Keratinocyte (primary cell): Measurements from ENCODE around the gene LHX4. TPM values are rescaled to one million over a fixed set of nuclear protein-coding genes. Genes with fewer than 3 reads are reported as not detected.

Source experiments
- DNase-seq: peaks from one replicate; pipeline ENCODE4 v3.0.0-alpha.2; 2011; ENCODE audit warnings: low read depth, missing footprints, low spot score
- FAIRE-seq: peaks from 2 replicates; lab custom pipeline; 2011; peaks lifted over from hg19 to GRCh38; lab: Jason Lieb, UNC
- H2AFZ ChIP-seq: 2 replicates; pipeline ENCODE4 v1.6.0; 2012; ENCODE audit warnings: low read length, control low read depth, inconsistent platforms; ENCODE audit not compliant: control insufficient read depth
- H3K27ac ChIP-seq: 2 replicates; pipeline ENCODE4 v1.5.1; 2011; ENCODE audit warnings: low read length; ENCODE audit not compliant: control insufficient read depth, insufficient read depth
- H3K27me3 ChIP-seq: 3 replicates; pipeline ENCODE4 v1.6.0; 2011; ENCODE audit warnings: low read length; ENCODE audit not compliant: control insufficient read depth, insufficient read depth; ENCODE audit errors: extremely low read depth
- H3K36me3 ChIP-seq, 2 experiments: 2 replicates in 1 of 2; 3 replicates in 1 of 2; pipeline ENCODE4 v1.5.1; 2011; ENCODE audit warnings: low read length in 2 of 2, mild to moderate bottlenecking in 1 of 2; ENCODE audit not compliant: control insufficient read depth in 2 of 2, insufficient read depth in 2 of 2; ENCODE audit errors: extremely low read depth in 1 of 2
- H3K4me1 ChIP-seq: 3 replicates; pipeline ENCODE4 v1.5.1; 2011; ENCODE audit warnings: low read length; ENCODE audit not compliant: control insufficient read depth, insufficient read depth; ENCODE audit errors: extremely low read depth
- H3K4me2 ChIP-seq: 3 replicates; pipeline ENCODE4 v1.6.0; 2011; ENCODE audit warnings: low read depth, low read length; ENCODE audit not compliant: control insufficient read depth, insufficient read depth; ENCODE audit errors: extremely low read depth
- H3K4me3 ChIP-seq, 3 experiments: fragments of 200-600 bp in 1 of 3; sonication (generic) in 1 of 3; 2 replicates in 2 of 3; 3 replicates in 1 of 3; pipeline ENCODE4 v1.5.1; 2011 to 2016; ENCODE audit warnings: low read length in 3 of 3, mild to moderate bottlenecking in 3 of 3, control low read depth in 2 of 3, inconsistent platforms in 1 of 3, low read depth in 1 of 3, mixed read lengths in 1 of 3, mixed run types in 1 of 3, moderate library complexity in 1 of 3; ENCODE audit not compliant: control insufficient read depth in 2 of 3, insufficient read depth in 2 of 3; ENCODE audit errors: extremely low read depth in 1 of 3
- H3K79me2 ChIP-seq: 2 replicates; pipeline ENCODE4 v1.6.0; 2012; ENCODE audit warnings: low read length; ENCODE audit not compliant: control insufficient read depth, insufficient read depth
- H3K9ac ChIP-seq: 3 replicates; pipeline ENCODE4 v1.6.0; 2011; ENCODE audit warnings: low read length; ENCODE audit not compliant: control insufficient read depth, insufficient read depth; ENCODE audit errors: extremely low read depth
- H3K9me1 ChIP-seq: 3 replicates; pipeline ENCODE4 v1.6.0; 2011; ENCODE audit warnings: low read length; ENCODE audit not compliant: control insufficient read depth, insufficient read depth; ENCODE audit errors: extremely low read depth
- H3K9me3 ChIP-seq: 2 replicates; pipeline ENCODE4 v1.5.1; 2012; ENCODE audit warnings: low read depth, low read length; ENCODE audit not compliant: control insufficient read depth
- H4K20me1 ChIP-seq: 3 replicates; pipeline ENCODE4 v1.6.0; 2011; ENCODE audit warnings: low read length; ENCODE audit not compliant: control insufficient read depth, insufficient read depth; ENCODE audit errors: extremely low read depth
- EZH2 ChIP-seq: IDR thresholded peaks from one replicate; pipeline ENCODE4 v1.6.1; 2012; ENCODE audit warnings: inconsistent platforms, mild to moderate bottlenecking, low read length, moderate library complexity
- dilution Hi-C: fragments of 300-500 bp; cut with MboI; formaldehyde crosslinking; loops from one replicate; pipeline ENCODE4 v1.7.0; 2020; ENCODE audit warnings: low sequenced_read_pairs; ENCODE audit not compliant: extremely low pct_ligation_motif_present
- polyA plus RNA-seq, 5 experiments: library from polyadenylated mRNA; depleted of rRNA in 3 of 5; stranded (reverse) in 3 of 5; stranded (forward) in 1 of 5; unstranded in 1 of 5; fragments of >200 nt; gene quantifications; 1 replicate in 1 of 5; 2 replicates in 3 of 5; 3 replicates in 1 of 5; pipeline versions ENCODE4 v1.2.1 to v1.2.3, GENCODE V29; 2011 to 2012; ENCODE audit warnings: missing spikeins in 2 of 5, low read depth in 1 of 5, low replicate concordance in 1 of 5
- TF ChIP-seq, protein P1 (sequence below), 3 experiments: IDR thresholded peaks in 1 of 3; conservative IDR thresholded peaks in 1 of 3; optimal IDR thresholded peaks in 1 of 3; 2 replicates in 2 of 3; 3 replicates in 1 of 3; pipeline versions ENCODE3 to v1.5.1; 2011; ENCODE audit warnings: low read length in 3 of 3, mild to moderate bottlenecking in 3 of 3, moderate library complexity in 2 of 3, control low read depth in 1 of 3, inconsistent platforms in 1 of 3; ENCODE audit not compliant: insufficient read depth in 2 of 3; ENCODE audit errors: extremely low read depth in 1 of 3

Gene LHX4
- polyA plus RNA-seq, 1 donor (not counting 4 experiments of a cell fraction or from before 2014, with no cell fraction given), result not detected

DNA sequence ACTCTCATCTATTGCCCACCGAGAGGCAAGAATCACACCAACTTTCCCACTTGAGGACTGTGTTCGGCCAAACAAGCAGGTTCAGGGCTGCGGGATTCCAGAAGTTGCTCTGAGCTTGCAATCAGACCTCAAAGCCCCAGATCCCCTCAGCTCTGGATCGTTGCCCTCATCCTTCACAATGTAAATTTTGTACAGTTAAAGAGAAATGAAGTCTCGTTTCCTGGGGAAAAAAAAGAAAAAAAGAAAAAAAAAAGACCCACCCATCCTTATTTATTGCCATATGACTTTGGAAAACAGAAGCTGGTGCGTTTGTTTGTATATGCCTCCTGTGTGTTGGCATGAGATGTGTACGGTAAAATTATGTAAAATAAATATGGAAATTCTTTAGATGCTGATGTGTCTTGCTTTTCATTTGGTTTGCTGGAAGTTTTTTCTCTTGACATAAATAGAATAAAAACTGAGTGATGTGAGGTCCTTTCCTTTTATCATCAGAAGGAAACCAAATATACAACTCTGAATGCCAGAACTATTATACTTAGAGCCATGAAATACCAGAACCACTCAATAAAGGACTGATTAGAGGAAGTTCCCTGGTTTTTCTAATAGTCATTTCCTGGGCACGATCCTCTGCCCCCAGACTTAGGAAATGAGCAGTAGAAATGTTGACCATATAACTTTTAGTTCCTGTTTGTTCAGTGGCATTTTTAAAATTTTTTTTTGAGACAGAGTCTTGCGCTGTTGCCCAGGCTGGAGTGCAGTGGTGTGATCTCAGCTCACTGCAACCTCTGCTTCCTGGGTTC is 48.7 kb downstream of the LHX4 start:
- Histone ChIP-seq H3K27me3 (no peaks in the 10 kb centered on the region), H2AFZ (no peak overlapping the region), H4K20me1 (no peaks in the 10 kb centered on the region), H3K9me1 (no peaks in the 10 kb centered on the region), H3K9me3 (no peaks in the 10 kb centered on the region), H3K4me2 (no peak overlapping the region), H3K9ac (no peak overlapping the region), H3K36me3 (peaks cover 14 to 27% of the 10 kb centered on the region in 2 experiments), H3K4me3 (no peak overlapping the region), H3K79me2 (no peaks in the 10 kb centered on the region), H3K4me1 (no peaks in the 10 kb centered on the region), H3K27ac (no peak overlapping the region)
- DNase-seq, result no peak
- dilution Hi-C loops, result no loop called here
- FAIRE-seq, result no peak
- TF ChIP-seq EZH2, result no peak
- TF ChIP-seq, protein P1, sequence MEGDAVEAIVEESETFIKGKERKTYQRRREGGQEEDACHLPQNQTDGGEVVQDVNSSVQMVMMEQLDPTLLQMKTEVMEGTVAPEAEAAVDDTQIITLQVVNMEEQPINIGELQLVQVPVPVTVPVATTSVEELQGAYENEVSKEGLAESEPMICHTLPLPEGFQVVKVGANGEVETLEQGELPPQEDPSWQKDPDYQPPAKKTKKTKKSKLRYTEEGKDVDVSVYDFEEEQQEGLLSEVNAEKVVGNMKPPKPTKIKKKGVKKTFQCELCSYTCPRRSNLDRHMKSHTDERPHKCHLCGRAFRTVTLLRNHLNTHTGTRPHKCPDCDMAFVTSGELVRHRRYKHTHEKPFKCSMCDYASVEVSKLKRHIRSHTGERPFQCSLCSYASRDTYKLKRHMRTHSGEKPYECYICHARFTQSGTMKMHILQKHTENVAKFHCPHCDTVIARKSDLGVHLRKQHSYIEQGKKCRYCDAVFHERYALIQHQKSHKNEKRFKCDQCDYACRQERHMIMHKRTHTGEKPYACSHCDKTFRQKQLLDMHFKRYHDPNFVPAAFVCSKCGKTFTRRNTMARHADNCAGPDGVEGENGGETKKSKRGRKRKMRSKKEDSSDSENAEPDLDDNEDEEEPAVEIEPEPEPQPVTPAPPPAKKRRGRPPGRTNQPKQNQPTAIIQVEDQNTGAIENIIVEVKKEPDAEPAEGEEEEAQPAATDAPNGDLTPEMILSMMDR (optimal IDR thresholded peaks at IDR 0.05 in 1 of 3, IDR thresholded peaks at IDR 0.05 in 1 of 3, conservative IDR thresholded peaks at IDR 0.05 in 1 of 3; ENCODE audit: extremely low read depth in 1 of 3, insufficient read depth in 2 of 3, low read length in 3 of 3), result no peak

DNA sequence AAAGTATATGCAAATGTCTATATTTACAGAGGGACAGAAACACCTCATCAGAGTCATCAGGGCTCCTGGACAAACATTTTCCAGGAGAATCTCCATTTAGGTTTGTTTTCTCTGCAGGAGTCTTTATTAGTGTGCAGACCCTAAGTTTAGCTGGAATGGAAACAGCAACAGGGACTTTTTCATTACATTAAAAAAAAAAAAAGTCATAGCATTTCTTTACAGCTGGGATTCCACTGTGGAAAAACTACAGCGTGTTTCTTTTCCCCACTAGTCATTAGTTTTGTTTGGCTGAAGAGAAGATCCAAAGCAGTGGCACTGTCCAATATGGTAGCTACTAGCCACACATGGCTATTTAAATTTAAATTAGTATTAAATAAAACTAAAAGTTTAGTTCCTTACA is 49.6 kb downstream of the LHX4 start:
- dilution Hi-C loops, result no loop called here
- Histone ChIP-seq H3K4me1 (no peaks in the 10 kb centered on the region), H4K20me1 (no peaks in the 10 kb centered on the region), H3K27ac (no peak overlapping the region), H3K4me3 (no peak overlapping the region), H3K9ac (no peak overlapping the region), H2AFZ (no peak overlapping the region), H3K4me2 (no peak overlapping the region), H3K27me3 (no peaks in the 10 kb centered on the region), H3K79me2 (no peaks in the 10 kb centered on the region), H3K9me3 (no peaks in the 10 kb centered on the region), H3K36me3 (peaks cover 11 to 19% of the 10 kb centered on the region in 2 experiments), H3K9me1 (no peaks in the 10 kb centered on the region)
- DNase-seq (no peak), FAIRE-seq (no peak)
- TF ChIP-seq EZH2, result no peak
- TF ChIP-seq, protein P1 (optimal IDR thresholded peaks at IDR 0.05 in 1 of 3, IDR thresholded peaks at IDR 0.05 in 1 of 3, conservative IDR thresholded peaks at IDR 0.05 in 1 of 3; ENCODE audit: extremely low read depth in 1 of 3, insufficient read depth in 2 of 3, low read length in 3 of 3), result no peak
